Nephron (organoid): ENCODE data around the gene KDM8.
"Not testable (repeated sequence)": the region's sequence is repeated elsewhere in the genome, so short reads cannot be mapped to it uniquely, and the experiment has no call there.

Experiments
- H3K27ac Mint-ChIP-seq, 3 experiments: 2 replicates each; pipeline ENCODE4 v1.8.0; 2020; ENCODE audit warnings: mixed read lengths in 3 of 3, mild to moderate bottlenecking in 2 of 3, moderate library complexity in 1 of 3
- H3K27me3 Mint-ChIP-seq: 2 replicates; pipeline ENCODE4 v1.8.0; 2021; ENCODE audit warnings: low read depth, mild to moderate bottlenecking, moderate library complexity, mixed read lengths
- H3K36me3 Mint-ChIP-seq: 2 replicates; pipeline ENCODE4 v1.8.0; 2020; ENCODE audit warnings: low read depth, mixed read lengths
- H3K4me1 Mint-ChIP-seq: 2 replicates; pipeline ENCODE4 v1.8.0; 2020; ENCODE audit warnings: mixed read lengths
- H3K4me3 Mint-ChIP-seq, 3 experiments: 2 replicates each; pipeline ENCODE4 v1.8.0; 2020; ENCODE audit warnings: mild to moderate bottlenecking in 3 of 3, mixed read lengths in 3 of 3, moderate library complexity in 2 of 3
- H3K9me3 Mint-ChIP-seq: 2 replicates; pipeline ENCODE4 v1.8.0; 2020; ENCODE audit warnings: mixed read lengths
- TF ChIP-seq, protein P1 (sequence below), 3 experiments: fragments of 200-600 bp; sonication (generic); IDR thresholded peaks; one replicate each; pipeline ENCODE4 v1.5.0; 2021; ENCODE audit warnings: antibody characterized with exemption in 3 of 3; ENCODE audit not compliant: unreplicated experiment in 3 of 3

The KDM8 gene

GRCh38 chr16:27199235-27199586, 4.1 kb upstream of the KDM8 start:
- Mint-ChIP-seq H3K4me3 (no peak overlapping the region), H3K9me3 (peaks cover 4% of the 10 kb centered on the region), H3K27me3 (peaks cover 9% of the 10 kb centered on the region), H3K27ac (no peak overlapping the region), H3K4me1 (peaks cover 5% of the 10 kb centered on the region), H3K36me3 (no peaks in the 10 kb centered on the region)
- TF ChIP-seq, protein P1, sequence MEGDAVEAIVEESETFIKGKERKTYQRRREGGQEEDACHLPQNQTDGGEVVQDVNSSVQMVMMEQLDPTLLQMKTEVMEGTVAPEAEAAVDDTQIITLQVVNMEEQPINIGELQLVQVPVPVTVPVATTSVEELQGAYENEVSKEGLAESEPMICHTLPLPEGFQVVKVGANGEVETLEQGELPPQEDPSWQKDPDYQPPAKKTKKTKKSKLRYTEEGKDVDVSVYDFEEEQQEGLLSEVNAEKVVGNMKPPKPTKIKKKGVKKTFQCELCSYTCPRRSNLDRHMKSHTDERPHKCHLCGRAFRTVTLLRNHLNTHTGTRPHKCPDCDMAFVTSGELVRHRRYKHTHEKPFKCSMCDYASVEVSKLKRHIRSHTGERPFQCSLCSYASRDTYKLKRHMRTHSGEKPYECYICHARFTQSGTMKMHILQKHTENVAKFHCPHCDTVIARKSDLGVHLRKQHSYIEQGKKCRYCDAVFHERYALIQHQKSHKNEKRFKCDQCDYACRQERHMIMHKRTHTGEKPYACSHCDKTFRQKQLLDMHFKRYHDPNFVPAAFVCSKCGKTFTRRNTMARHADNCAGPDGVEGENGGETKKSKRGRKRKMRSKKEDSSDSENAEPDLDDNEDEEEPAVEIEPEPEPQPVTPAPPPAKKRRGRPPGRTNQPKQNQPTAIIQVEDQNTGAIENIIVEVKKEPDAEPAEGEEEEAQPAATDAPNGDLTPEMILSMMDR (IDR thresholded peaks at IDR 0.05; ENCODE audit: unreplicated experiment in 3 of 3) = no peak

DNA sequence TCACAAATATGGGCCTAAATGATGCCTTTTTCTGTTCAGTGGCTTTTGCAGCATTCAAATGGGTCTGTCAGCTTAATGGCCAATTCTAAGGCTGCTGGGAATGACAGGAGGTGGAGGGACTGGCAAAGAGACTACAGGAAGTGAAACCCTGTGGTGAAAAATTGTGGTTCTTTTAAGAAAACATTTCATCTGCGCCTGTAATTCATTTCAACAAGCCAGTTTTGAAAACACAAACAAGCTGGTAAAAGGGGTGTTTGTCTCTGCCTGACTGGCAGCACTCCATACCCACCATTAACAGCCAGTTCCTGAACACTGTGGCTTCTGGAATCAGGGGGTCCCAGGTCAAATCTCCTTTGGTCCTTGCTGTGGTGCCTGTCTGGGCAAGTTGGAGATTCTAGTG, 3.6 kb upstream of the KDM8 start:
- no peaks in the 10 kb centered on the region for H3K36me3 Mint-ChIP-seq
- peaks cover 4% of the 10 kb centered on the region for H3K9me3 Mint-ChIP-seq
- no peak overlapping the region for H3K4me3 Mint-ChIP-seq
- H3K27me3 Mint-ChIP-seq = peaks cover 9% of the 10 kb centered on the region
- H3K27ac Mint-ChIP-seq = no peak overlapping the region
- H3K4me1 Mint-ChIP-seq = peaks cover 9% of the 10 kb centered on the region
- TF ChIP-seq, protein P1 (IDR thresholded peaks at IDR 0.05; ENCODE audit: unreplicated experiment in 3 of 3) = no peak

DNA sequence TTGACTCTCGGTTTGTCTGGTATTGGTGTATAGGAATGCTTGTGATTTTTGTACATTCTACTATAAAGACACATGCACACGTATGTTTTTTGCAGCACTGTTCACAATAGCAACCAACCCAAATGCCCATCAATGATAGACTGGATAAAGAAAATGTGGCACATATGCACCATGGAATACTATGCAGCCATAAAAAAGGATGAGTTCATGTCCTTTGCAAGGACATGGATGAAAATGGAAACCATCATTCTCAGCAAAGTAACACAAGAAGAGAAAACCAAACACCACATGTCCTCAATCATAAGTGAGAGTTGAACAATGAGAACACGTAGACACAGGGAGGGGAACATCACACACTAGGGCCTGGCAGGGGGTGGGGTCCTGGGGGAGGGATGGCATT, 2.4 kb upstream of the KDM8 start:
- Mint-ChIP-seq H3K27ac (peak overlapping the region in 2 of 3 experiments; percentile 10 to 91), H3K4me1 (peaks cover 13% of the 10 kb centered on the region), H3K4me3 (peak overlapping the region in 2 of 3 experiments; percentile 56 to 79)
- H3K36me3 Mint-ChIP-seq, H3K27me3 Mint-ChIP-seq, H3K9me3 Mint-ChIP-seq: not testable (repeated sequence)

GRCh38 chr16:27202923-27203506, 311 bp upstream of the KDM8 start:
- H3K36me3 Mint-ChIP-seq = no peaks in the 10 kb centered on the region
- no peaks in the 10 kb centered on the region for H3K27me3 Mint-ChIP-seq
- TF ChIP-seq, protein P1 (IDR thresholded peaks at IDR 0.05; ENCODE audit: unreplicated experiment in 3 of 3) = no peak
- peak overlapping the region; percentile 97 to 100 (median 98) for H3K27ac Mint-ChIP-seq
- H3K9me3 Mint-ChIP-seq = peaks cover 4% of the 10 kb centered on the region
- H3K4me3 Mint-ChIP-seq = peak overlapping the region; percentile 92 to 97 (median 94)
- peaks cover 13% of the 10 kb centered on the region for H3K4me1 Mint-ChIP-seq

DNA sequence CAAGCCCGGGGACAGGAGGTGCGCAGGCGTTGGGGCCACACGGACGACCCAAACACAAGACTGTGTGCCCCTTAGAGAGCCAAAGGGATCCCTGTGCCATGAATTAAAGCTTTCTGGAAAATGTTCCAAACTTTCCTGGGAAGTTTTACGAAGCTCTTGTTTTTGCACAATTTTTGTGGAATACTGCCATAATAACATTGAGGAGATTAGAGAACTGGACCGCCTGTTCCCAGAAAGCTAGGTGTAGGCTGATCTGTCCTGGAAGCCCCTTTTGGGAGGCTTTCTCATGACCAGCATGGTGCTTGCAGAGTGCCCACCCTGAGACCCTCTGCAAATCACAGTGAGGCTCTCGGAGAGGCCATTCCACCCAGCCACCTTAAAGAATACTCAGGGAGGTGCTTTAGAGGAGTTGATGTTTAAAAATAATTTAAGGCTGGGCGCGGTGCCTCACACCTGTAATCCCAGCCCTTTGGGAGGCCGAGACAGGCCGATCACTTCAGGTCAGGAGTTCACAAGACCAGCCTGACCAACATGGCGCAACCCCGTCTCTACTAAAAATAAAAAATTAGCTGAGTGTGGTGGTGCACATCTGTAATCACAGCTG, 1.1 kb downstream of the KDM8 start:
- H3K4me1 Mint-ChIP-seq = peaks cover 13% of the 10 kb centered on the region
- peak overlapping the region; percentile 92 to 97 (median 94) for H3K4me3 Mint-ChIP-seq
- H3K9me3 Mint-ChIP-seq = peaks cover 4% of the 10 kb centered on the region
- H3K36me3 Mint-ChIP-seq = no peaks in the 10 kb centered on the region
- no peaks in the 10 kb centered on the region for H3K27me3 Mint-ChIP-seq
- TF ChIP-seq, protein P1 (IDR thresholded peaks at IDR 0.05; ENCODE audit: unreplicated experiment in 3 of 3) = no peak
- peak overlapping the region; percentile 97 to 100 (median 98) for H3K27ac Mint-ChIP-seq

GRCh38 chr16:27205423-27206065, 2.2 kb downstream of the KDM8 start:
- peak overlapping the region in 2 of 3 experiments; percentile 8 to 34 for H3K4me3 Mint-ChIP-seq

GRCh38 chr16:27207121-27207520, 3.8 kb downstream of the KDM8 start:
- H3K27ac Mint-ChIP-seq, H3K36me3 Mint-ChIP-seq, H3K27me3 Mint-ChIP-seq, H3K4me3 Mint-ChIP-seq, H3K9me3 Mint-ChIP-seq: not testable (repeated sequence)
- peaks cover 13% of the 10 kb centered on the region for H3K4me1 Mint-ChIP-seq

More at GRCh38 chr16:27205423-27206065, 2.2 kb downstream of the KDM8 start:
- Mint-ChIP-seq H3K9me3 (peaks cover 4% of the 10 kb centered on the region), H3K27ac (peak overlapping the region; percentile 62 to 72 (median 72)), H3K36me3 (no peaks in the 10 kb centered on the region), H3K27me3 (no peaks in the 10 kb centered on the region), H3K4me1 (peaks cover 13% of the 10 kb centered on the region)
- TF ChIP-seq, protein P1 (IDR thresholded peaks at IDR 0.05; ENCODE audit: unreplicated experiment in 3 of 3) = no peak
